Loucy (cell line): ENCODE data around the gene MYL6.
A peak's percentile ranks its signal among the peaks of the same experiment; 100 is the strongest.

Experiments used
- H2AFZ ChIP-seq: fragments of 200-600 bp; sonication (generic); 2 replicates; pipeline ENCODE4 v1.6.0; 2016; ENCODE audit warnings: antibody characterized with exemption, mild to moderate bottlenecking, low read length, moderate library complexity
- H3F3A ChIP-seq: fragments of 200-600 bp; 2 replicates; pipeline ENCODE4 v1.6.0; 2016; ENCODE audit warnings: antibody characterized with exemption, low read depth, mild to moderate bottlenecking
- H3K27me3 ChIP-seq: fragments of 200-600 bp; sonication (generic); 2 replicates; pipeline ENCODE4 v1.6.1; 2014; ENCODE audit warnings: low read length, mild to moderate bottlenecking; ENCODE audit not compliant: insufficient read depth, poor library complexity, severe bottlenecking
- H3K36me3 ChIP-seq: fragments of 200-600 bp; sonication (generic); 2 replicates; pipeline ENCODE4 v1.6.1; 2016; ENCODE audit warnings: low read length; ENCODE audit not compliant: insufficient read depth
- H3K4me1 ChIP-seq: fragments of 200-600 bp; sonication (generic); 2 replicates; pipeline ENCODE4 v1.5.1; 2014; ENCODE audit warnings: low read length, mild to moderate bottlenecking; ENCODE audit not compliant: insufficient read depth, poor library complexity, severe bottlenecking
- H3K4me2 ChIP-seq: fragments of 200-600 bp; sonication (generic); 2 replicates; pipeline ENCODE4 v1.6.0; 2014; ENCODE audit warnings: antibody characterized with exemption, low read length, low read depth, mild to moderate bottlenecking; ENCODE audit not compliant: poor library complexity, severe bottlenecking
- H3K4me3 ChIP-seq: fragments of 200-600 bp; sonication (generic); 2 replicates; pipeline ENCODE4 v1.5.1; 2014; ENCODE audit warnings: low read length, mild to moderate bottlenecking, mixed read lengths; ENCODE audit not compliant: poor library complexity, severe bottlenecking
- H3K79me2 ChIP-seq: fragments of 200-600 bp; sonication (generic); 2 replicates; pipeline ENCODE4 v1.6.1; 2014; ENCODE audit warnings: low read length; ENCODE audit not compliant: insufficient read depth
- H3K9ac ChIP-seq: fragments of 200-600 bp; sonication (generic); 2 replicates; pipeline ENCODE4 v1.6.0; 2014; ENCODE audit warnings: mild to moderate bottlenecking, low read depth, low read length, moderate library complexity; ENCODE audit not compliant: poor library complexity, severe bottlenecking
- H3K9me2 ChIP-seq: fragments of 200-600 bp; sonication (generic); replicated peaks from 2 replicates; pipeline ENCODE4 v1.6.1; 2016; ENCODE audit warnings: low read depth, low read length, mixed read lengths
- H3K9me3 ChIP-seq: fragments of 200-600 bp; sonication (generic); 2 replicates; pipeline ENCODE4 v1.6.1; 2014; ENCODE audit warnings: mild to moderate bottlenecking, antibody characterized with exemption, low read length, low read depth; ENCODE audit not compliant: insufficient read depth
- H4K20me1 ChIP-seq: fragments of 200-600 bp; sonication (generic); 2 replicates; pipeline ENCODE4 v1.6.0; 2014; ENCODE audit warnings: antibody characterized with exemption, low read length, mild to moderate bottlenecking; ENCODE audit not compliant: insufficient read depth, poor library complexity, severe bottlenecking
- CTCF ChIP-seq: fragments of 200-600 bp; sonication (generic); conservative IDR thresholded peaks from 2 replicates; pipeline ENCODE4 v1.5.1; 2014; ENCODE audit warnings: mild to moderate bottlenecking, antibody characterized with exemption, low read length
- EZH2phosphoT487 ChIP-seq: fragments of 200-600 bp; IDR thresholded peaks from 2 replicates; pipeline ENCODE4 v1.6.1; 2018; ENCODE audit warnings: antibody characterized with exemption, mild to moderate bottlenecking, moderate library complexity, borderline replicate concordance

MYL6 gene

DNA sequence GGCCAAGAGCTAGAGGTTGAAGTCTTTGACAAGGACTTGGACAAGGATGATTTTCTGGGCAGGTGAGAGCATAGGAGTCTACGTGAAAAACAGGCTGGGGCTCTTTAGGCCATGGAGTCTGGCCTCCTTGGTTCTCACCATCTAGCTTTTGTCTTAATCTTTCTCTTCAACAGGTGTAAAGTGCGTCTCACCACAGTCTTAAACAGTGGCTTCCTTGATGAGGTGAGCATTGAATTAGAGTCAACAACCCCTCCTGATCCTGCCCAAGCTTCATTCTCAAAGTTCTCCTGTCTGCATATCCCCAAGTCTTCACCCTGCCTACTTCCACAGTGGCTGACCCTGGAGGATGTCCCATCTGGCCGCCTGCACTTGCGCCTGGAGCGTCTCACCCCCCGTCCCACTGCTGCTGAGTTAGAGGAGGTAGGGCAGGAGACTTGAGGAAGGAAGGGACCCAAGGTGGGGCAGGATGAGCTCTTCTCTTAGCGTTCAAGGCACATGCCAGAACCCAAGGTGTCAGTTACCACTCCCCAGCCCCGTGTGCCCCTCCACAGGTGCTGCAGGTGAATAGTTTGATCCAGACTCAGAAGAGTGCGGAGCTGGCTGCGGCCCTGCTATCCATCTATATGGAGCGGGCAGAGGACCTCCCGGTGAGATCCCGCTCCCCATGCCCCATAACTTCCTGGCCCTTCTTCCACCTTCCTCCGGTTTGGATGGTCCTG lies 20.1 kb upstream of the MYL6 start:
- H3K79me2 ChIP-seq, result no peaks in the 10 kb centered on the region; the same call in 1 of the 2 replicates
- peak overlapping the region; percentile 60 for H3K9ac ChIP-seq
- H3K36me3 ChIP-seq, result peaks cover 59% of the 10 kb centered on the region; the same call in 1 of the 2 replicates
- peaks cover 7% of the 10 kb centered on the region for H3F3A ChIP-seq
- H3K4me3 ChIP-seq, result peak overlapping the region; percentile 5
- TF ChIP-seq CTCF (no peak), EZH2phosphoT487 (no peak)
- no peaks in the 10 kb centered on the region for H4K20me1 ChIP-seq
- H2AFZ ChIP-seq, result no peak overlapping the region
- no peaks in the 10 kb centered on the region for H3K9me3 ChIP-seq
- H3K27me3 ChIP-seq, result no peaks in the 10 kb centered on the region
- peaks cover 23% of the 10 kb centered on the region for H3K4me1 ChIP-seq
- H3K4me2 ChIP-seq, result peak overlapping the region; percentile 66
- no peaks in the 10 kb centered on the region for H3K9me2 ChIP-seq

DNA sequence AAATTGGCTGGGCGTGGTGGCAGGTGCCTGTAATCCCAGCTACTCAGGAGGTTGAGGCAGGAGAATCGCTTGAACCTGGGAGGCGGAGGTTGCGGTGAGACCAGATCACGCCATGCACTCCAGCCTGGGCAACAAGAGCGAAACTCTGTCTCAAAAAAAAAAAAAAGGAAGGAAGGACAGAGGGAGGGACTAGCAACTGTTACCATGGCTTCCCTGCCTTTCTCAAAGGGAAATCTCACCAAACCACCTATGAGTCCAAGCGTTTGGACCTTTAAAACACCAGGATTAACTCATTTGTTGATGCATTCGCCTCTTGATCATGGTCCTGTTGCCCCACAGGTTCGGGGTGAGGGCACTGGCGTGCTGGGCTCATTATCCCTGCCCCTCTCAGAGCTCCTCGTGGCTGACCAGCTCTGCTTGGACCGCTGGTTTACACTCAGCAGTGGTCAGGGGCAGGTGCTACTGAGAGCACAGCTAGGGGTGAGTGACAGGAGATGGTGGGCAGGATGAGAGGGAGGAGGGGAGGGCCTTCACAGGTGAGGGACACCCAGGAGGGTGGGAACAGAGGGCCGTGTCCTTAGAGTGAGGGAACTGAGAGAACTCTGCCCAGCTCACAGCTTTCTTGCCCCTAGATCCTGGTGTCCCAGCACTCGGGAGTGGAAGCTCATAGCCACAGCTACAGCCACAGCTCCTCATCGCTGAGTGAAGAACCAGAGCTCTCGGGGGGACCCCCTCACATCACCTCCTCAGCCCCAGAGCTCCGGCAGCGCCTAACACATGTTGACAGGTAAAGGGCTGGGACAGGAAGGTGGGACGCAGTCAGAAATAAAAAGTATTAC lies 16.0 kb upstream of the MYL6 start:
- peaks cover 7% of the 10 kb centered on the region for H3F3A ChIP-seq
- no peak overlapping the region for H3K4me2 ChIP-seq
- H3K9me3 ChIP-seq, result no peaks in the 10 kb centered on the region
- no peaks in the 10 kb centered on the region for H3K27me3 ChIP-seq
- H3K4me1 ChIP-seq, result peaks cover 17% of the 10 kb centered on the region
- TF ChIP-seq EZH2phosphoT487, result no peak
- no peak for TF ChIP-seq CTCF
- no peaks in the 10 kb centered on the region for H3K9me2 ChIP-seq
- no peaks in the 10 kb centered on the region for H4K20me1 ChIP-seq
- no peak overlapping the region for H3K9ac ChIP-seq
- H3K36me3 ChIP-seq, result peaks cover 59% of the 10 kb centered on the region; the same call in 1 of the 2 replicates
- H2AFZ ChIP-seq, result no peak overlapping the region
- no peak overlapping the region for H3K4me3 ChIP-seq
- no peaks in the 10 kb centered on the region for H3K79me2 ChIP-seq

DNA sequence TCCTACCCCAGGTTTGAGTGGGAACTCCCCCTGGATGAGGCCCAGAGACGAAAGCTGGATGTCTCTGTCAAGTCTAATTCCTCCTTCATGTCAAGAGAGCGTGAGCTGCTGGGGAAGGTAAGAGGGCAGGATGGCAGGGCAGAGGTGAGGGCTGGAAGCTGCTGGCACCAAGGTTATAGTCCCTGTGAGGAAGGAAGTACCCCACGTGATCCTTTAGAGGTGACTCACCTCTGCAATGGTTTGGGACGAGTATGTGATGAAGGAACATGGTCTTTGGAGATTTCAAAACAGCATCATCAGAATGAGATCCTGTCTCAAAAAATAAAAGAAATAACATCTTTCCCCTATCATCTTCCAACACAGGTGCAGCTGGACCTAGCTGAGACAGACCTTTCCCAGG lies 14.9 kb upstream of the MYL6 start:
- Histone ChIP-seq H4K20me1 (no peaks in the 10 kb centered on the region), H3K4me2 (no peak overlapping the region), H2AFZ (no peak overlapping the region), H3K27me3 (no peaks in the 10 kb centered on the region), H3K4me3 (no peak overlapping the region), H3F3A (peaks cover 7% of the 10 kb centered on the region), H3K36me3 (peaks cover 50% of the 10 kb centered on the region; the same call in 1 of the 2 replicates), H3K9me3 (no peaks in the 10 kb centered on the region), H3K9ac (no peak overlapping the region), H3K79me2 (no peaks in the 10 kb centered on the region), H3K4me1 (peaks cover 6% of the 10 kb centered on the region), H3K9me2 (no peaks in the 10 kb centered on the region)
- TF ChIP-seq EZH2phosphoT487, result no peak
- no peak for TF ChIP-seq CTCF
